AG04450 (cell line): ENCODE results near the gene KCNH4. TPM values are rescaled to one million over a fixed set of nuclear protein-coding genes. Genes with fewer than 3 reads are reported as not detected.

ENCODE experiments used
- CTCF ChIA-PET: fragments of 300-600, 350-600 bp; formaldehyde crosslinking; extraction: SDS; loops from one replicate; lab custom pipeline; 2022; ENCODE audit warnings: antibody characterized with exemption, inconsistent platforms; lab: Charles Lee
- POLR2A ChIA-PET: fragments of 350-600 bp; formaldehyde crosslinking; extraction: SDS; loops from one replicate; lab custom pipeline; 2021; ENCODE audit warnings: antibody characterized with exemption, inconsistent platforms; lab: Yijun Ruan, JAX
- DNase-seq: peaks from one replicate; pipeline ENCODE4 v3.0.0-alpha.2; 2011; ENCODE audit warnings: low read depth, low spot score
- H3K27ac ChIP-seq: one replicate; pipeline ENCODE4 v1.5.1; 2012; ENCODE audit warnings: low read depth, low read length, control low read depth
- H3K27me3 ChIP-seq: one replicate; pipeline ENCODE4 v1.6.0; 2012; ENCODE audit warnings: low read length; ENCODE audit not compliant: control insufficient read depth, insufficient read depth
- H3K4me3 ChIP-seq: 2 replicates; pipeline ENCODE4 v1.5.1; 2011; ENCODE audit warnings: mild to moderate bottlenecking, low read depth, low read length, control low read depth
- H3K9me3 ChIP-seq: 2 replicates; pipeline ENCODE4 v1.5.1; 2012; ENCODE audit warnings: low read length; ENCODE audit not compliant: control insufficient read depth, insufficient read depth
- polyA plus RNA-seq: library from polyadenylated mRNA; depleted of rRNA; stranded (reverse); fragments of >200 nt; gene quantifications from 2 replicates; pipeline ENCODE4 v1.2.3, GENCODE V29; 2011
- TF ChIP-seq, protein P1 (sequence below): IDR thresholded peaks from 2 replicates; pipeline ENCODE4 v1.5.1; 2011; ENCODE audit warnings: low read depth, low read length, control low read depth, inconsistent platforms

Gene KCNH4
- polyA plus RNA-seq, 1 experiment = 0.01 TPM

DNA sequence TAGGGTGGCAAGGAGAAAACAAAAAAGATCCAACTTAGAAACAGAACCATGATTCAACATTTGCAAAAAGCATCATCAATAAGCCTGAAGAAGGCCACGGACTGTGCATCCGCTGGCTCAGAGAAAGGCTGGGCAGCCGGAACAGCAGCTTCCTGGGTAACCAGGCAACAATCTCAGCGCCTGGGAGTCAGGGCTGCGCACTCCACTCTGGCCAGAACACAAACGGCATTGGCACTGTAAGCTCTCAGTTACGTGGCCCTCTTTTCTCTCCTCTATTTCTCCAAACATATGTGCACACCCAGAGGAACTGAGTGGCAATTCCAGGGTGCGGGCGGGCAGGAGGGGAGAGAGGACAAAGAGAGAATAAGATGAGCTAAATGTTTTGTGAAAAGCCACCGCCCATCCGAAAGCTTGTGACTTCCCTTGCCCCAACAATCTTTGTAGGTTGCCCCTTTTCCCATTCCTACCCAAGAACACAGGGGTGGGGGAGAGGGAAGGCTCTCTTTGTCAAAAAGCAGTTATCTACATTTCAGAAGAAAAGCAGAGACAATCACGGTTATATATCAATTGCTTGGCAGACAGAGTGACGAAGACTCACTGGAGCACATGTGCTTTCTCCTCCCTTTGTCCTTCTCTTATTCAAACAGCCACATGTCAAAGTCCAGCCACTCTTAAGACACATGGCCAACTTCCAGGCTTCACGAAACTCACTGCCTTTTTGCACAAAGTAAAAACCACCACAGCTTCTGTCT is 19.9 kb upstream of the KCNH4 start:
- TF ChIP-seq, protein P1, sequence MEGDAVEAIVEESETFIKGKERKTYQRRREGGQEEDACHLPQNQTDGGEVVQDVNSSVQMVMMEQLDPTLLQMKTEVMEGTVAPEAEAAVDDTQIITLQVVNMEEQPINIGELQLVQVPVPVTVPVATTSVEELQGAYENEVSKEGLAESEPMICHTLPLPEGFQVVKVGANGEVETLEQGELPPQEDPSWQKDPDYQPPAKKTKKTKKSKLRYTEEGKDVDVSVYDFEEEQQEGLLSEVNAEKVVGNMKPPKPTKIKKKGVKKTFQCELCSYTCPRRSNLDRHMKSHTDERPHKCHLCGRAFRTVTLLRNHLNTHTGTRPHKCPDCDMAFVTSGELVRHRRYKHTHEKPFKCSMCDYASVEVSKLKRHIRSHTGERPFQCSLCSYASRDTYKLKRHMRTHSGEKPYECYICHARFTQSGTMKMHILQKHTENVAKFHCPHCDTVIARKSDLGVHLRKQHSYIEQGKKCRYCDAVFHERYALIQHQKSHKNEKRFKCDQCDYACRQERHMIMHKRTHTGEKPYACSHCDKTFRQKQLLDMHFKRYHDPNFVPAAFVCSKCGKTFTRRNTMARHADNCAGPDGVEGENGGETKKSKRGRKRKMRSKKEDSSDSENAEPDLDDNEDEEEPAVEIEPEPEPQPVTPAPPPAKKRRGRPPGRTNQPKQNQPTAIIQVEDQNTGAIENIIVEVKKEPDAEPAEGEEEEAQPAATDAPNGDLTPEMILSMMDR = no peak
- Histone ChIP-seq H3K4me3 (no peak overlapping the region), H3K9me3 (no peaks in the 10 kb centered on the region), H3K27me3 (no peaks in the 10 kb centered on the region), H3K27ac (no peak overlapping the region)
- no peak for DNase-seq
- POLR2A ChIA-PET = no interaction called here
- CTCF ChIA-PET = no interaction called here

DNA sequence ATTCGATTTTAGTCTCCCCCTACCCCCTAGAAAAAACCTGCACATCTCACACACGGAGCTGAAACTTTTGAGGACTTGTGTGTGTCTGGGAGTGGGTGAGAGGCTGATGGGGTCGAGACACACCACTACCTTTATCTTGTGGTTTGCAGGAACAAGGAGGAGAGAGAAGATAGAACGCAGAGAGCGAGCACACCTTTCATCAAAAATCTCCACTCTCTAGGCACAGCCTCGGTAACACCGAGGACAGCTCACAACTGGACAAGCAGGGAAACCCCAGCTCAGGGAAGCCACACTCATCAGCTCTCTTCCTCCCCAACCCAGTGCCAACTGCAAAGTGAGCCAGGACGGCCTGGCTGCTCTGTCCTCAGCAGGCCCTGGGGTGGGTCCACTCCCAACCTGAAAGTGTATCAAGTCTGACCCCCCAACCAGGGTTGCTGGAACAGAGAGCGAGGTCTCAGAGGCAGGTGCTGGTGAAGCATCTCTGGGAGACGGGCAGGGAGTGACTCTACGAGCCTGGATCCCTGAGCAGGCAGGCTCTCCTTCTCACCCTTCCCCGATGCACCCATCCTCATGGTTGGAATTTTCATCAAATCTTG is 18.6 kb upstream of the KCNH4 start:
- CTCF ChIA-PET = no interaction called here
- POLR2A ChIA-PET = no interaction called here
- TF ChIP-seq, protein P1 = no peak

DNA sequence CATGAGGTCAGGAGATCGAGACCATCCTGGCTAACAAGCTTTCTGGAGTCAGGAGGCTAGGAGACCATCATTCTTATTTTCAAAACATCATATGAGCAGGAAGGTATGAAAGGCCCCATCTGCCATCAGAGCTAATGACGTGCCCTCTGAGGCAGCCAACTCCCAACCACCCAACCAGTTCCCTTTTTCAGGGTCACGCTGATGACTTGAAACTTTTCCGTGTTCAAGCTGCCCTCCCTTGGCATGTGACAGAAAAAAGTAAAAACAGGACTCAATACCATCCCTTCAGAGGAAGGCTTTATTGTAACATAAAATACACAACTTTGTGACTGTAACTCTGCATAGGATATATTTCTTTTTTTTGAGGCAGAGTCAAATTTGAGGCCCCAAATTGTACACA is 18.0 kb upstream of the KCNH4 start:
- Histone ChIP-seq H3K27me3 (no peaks in the 10 kb centered on the region), H3K27ac (no peak overlapping the region), H3K9me3 (no peaks in the 10 kb centered on the region), H3K4me3 (no peak overlapping the region)
- CTCF ChIA-PET = interaction anchor here (0.6 to 1.0 kb wide), 2 partner anchors 12 to 16 kb away, joined by 3 to 6 read pairs; no protein-coding TSS in a partner anchor
- TF ChIP-seq, protein P1 = no peak
- POLR2A ChIA-PET = interaction anchor here (0.6 kb wide), 2 partner anchors 12 to 65 kb away, joined by 4 to 10 read pairs; no protein-coding TSS in a partner anchor
- DNase-seq = no peak

More for the DNA sequence above, 18.6 kb upstream of the KCNH4 start:
- no peaks in the 10 kb centered on the region for H3K27me3 ChIP-seq
- H3K9me3 ChIP-seq = no peaks in the 10 kb centered on the region
- DNase-seq = no peak
- H3K4me3 ChIP-seq = no peak overlapping the region
- no peak overlapping the region for H3K27ac ChIP-seq

DNA sequence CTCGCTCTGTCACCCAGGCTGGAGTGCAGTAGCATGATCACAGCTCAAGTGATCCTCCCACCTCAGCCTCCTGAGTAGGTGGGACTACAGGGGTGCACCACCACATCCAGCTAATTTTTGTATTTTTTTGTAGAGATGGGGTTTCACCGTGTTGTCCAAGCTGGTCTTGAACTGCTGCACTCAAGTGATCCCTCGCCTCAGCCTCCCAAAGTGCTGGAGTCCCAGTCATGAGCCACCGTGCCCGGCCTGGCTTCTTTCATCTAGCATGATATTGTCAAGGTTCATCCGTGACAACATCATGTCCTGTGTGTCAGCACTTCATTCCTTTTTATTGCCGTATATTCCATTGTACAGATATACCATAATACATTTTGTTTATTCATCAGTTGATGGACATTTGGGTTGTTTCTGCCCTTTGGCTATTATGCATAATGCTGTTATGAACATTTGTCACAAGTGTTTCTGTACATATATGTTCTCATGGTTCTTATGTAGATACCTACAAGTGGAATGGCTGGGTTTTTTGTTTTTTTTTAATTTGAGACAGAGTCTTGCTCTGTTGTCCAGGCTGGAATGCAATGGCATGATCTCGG is 16.7 kb upstream of the KCNH4 start:
- ChIA-PET POLR2A (no interaction called here), CTCF (no interaction called here)
- TF ChIP-seq, protein P1 = no peak
- no peak overlapping the region for H3K4me3 ChIP-seq
- H3K27me3 ChIP-seq = no peaks in the 10 kb centered on the region
- DNase-seq = no peak
- H3K27ac ChIP-seq = no peak overlapping the region
- H3K9me3 ChIP-seq = no peaks in the 10 kb centered on the region; the same call in 1 of the 2 replicates
